ENCODE measurements around the gene MYO9A. TPM values are rescaled to one million over a fixed set of nuclear protein-coding genes. Genes with fewer than 3 reads are reported as not detected.

Gene MYO9A
- total and polyA plus RNA-seq, 2 donors (not counting 1 experiment from before 2014, with no cell fraction given) = 6.2 to 66.1 TPM

DNA sequence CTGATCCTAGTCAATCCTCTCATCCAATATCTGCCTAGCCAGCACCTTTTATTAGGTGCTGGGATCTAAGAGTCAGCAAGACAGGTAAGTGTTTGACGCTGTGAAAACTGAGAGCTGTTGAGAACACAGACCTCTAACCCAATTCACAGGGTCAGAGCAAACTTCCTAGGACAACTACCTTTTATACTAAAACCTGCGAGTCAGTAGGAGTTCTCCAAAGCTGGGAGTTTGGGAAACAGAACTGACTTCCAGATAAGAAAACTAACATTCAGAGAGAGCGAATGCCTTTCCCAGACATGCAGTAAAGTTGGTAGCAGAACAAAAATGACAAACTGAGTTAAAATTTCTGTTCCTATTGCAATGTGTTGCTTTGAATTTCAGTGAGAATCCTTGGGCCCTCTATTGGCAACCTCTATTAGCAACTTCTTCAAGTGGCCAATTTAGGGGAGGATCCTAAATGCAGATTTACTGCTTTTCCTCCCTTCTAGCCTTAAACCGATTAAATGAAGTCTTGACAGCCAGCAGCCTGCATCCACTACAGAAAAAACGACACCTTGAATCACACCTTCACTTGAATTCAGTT, 296.3 kb downstream of the MYO9A start:
- H3K4me3 Mint-ChIP-seq = no peak overlapping the region
- no peak overlapping the region for H3K27ac Mint-ChIP-seq
- no peak for ATAC-seq (ENCODE audit: low read depth)
- Histone ChIP-seq H3K9me3 (ENCODE audit: control extremely low read depth in 1 of 3, control insufficient read depth in 2 of 3, insufficient read depth in 1 of 3, low read length in 2 of 3) (peaks cover 2 to 29% (median 20%) of the 10 kb centered on the region in 3 donors), H3K27me3 (replicated peaks in 1 of 4; ENCODE audit: control extremely low read depth in 1 of 4, control insufficient read depth in 3 of 4, insufficient read depth in 4 of 4, low read length in 3 of 4) (no peaks in the 10 kb centered on the region), H2AFZ (ENCODE audit: insufficient read depth, low read depth, low read length, poor library complexity, severe bottlenecking) (no peak overlapping the region), H3K9ac (ENCODE audit: low read length) (no peak overlapping the region), H3K79me2 (ENCODE audit: control insufficient read depth, insufficient read depth, low read length) (no peaks in the 10 kb centered on the region), H3K36me3 (replicated peaks in 1 of 2; ENCODE audit: control extremely low read depth in 1 of 2, control insufficient read depth in 1 of 2, extremely low read depth in 1 of 2, insufficient read depth in 2 of 2, low read length in 1 of 2) (peaks cover 2 to 11% of the 10 kb centered on the region in 2 experiments), H3K4me1 (ENCODE audit: control insufficient read depth in 2 of 2, insufficient read depth in 2 of 2, low read length in 2 of 2) (no peaks in the 10 kb centered on the region), H3K4me3 (ENCODE audit: control extremely low read depth in 1 of 5, extremely low read depth in 1 of 5, insufficient read depth in 1 of 5, low read depth in 2 of 5, low read length in 4 of 5) (no peak overlapping the region), H4K20me1 (ENCODE audit: control insufficient read depth, insufficient read depth, low read length, poor library complexity, severe bottlenecking) (no peaks in the 10 kb centered on the region), H3K4me2 (replicated peaks; ENCODE audit: low read depth, low read length, poor library complexity, severe bottlenecking) (no peak overlapping the region), H3K27ac (ENCODE audit: low read length in 2 of 2) (no peak overlapping the region)
- POLR2A ChIA-PET = no interaction called here
- peaks cover 25% of the 10 kb centered on the region for H3K9me3 Mint-ChIP-seq (ENCODE audit: insufficient read depth)
- CTCF ChIA-PET = no interaction called here
- no CpG with 5 or more reads among the region's 5 CpGs for WGBS (ENCODE audit: insufficient coverage)
- intact Hi-C loops (cut with micrococcal nuclease) = no loop called here
- TF ChIP-seq EZH2 (IDR thresholded peaks at IDR 0.05; ENCODE audit: borderline replicate concordance, insufficient read depth, low read depth, low read length, poor library complexity, severe bottlenecking) = no peak
- TF ChIP-seq, protein P1, sequence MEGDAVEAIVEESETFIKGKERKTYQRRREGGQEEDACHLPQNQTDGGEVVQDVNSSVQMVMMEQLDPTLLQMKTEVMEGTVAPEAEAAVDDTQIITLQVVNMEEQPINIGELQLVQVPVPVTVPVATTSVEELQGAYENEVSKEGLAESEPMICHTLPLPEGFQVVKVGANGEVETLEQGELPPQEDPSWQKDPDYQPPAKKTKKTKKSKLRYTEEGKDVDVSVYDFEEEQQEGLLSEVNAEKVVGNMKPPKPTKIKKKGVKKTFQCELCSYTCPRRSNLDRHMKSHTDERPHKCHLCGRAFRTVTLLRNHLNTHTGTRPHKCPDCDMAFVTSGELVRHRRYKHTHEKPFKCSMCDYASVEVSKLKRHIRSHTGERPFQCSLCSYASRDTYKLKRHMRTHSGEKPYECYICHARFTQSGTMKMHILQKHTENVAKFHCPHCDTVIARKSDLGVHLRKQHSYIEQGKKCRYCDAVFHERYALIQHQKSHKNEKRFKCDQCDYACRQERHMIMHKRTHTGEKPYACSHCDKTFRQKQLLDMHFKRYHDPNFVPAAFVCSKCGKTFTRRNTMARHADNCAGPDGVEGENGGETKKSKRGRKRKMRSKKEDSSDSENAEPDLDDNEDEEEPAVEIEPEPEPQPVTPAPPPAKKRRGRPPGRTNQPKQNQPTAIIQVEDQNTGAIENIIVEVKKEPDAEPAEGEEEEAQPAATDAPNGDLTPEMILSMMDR (IDR thresholded peaks at IDR 0.05) = no peak
- DNase-seq = no peak
- no peaks in the 10 kb centered on the region for H3K27me3 Mint-ChIP-seq
- no peaks in the 10 kb centered on the region for H3K4me1 Mint-ChIP-seq

DNA sequence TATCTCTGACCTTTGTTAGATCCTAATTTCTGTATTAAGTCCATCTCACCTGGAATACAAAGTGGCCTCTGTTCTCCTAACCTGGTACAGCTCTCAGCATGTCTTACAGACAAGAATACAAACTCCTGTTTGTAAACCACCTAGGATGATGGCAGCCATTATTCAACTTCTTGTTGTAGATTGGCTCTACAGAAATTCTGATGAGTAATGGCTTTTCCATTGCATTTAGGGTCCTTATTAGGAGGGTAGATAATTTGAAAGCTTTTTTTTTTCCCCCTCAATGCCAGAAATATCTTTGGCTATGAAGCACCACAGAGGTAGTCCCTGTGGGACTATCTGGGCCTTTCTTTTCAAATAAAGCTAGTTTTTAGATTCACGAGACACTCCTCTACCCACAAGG, 297.8 kb downstream of the MYO9A start:
- H3K4me1 Mint-ChIP-seq = no peaks in the 10 kb centered on the region
- CTCF ChIA-PET = no interaction called here
- H3K27me3 Mint-ChIP-seq = no peaks in the 10 kb centered on the region
- H4K20me1 ChIP-seq (ENCODE audit: control insufficient read depth, insufficient read depth, low read length, poor library complexity, severe bottlenecking) = no peaks in the 10 kb centered on the region
- H3K9ac ChIP-seq (ENCODE audit: low read length) = no peak overlapping the region
- H3K27ac ChIP-seq (ENCODE audit: low read length in 2 of 2) = no peak overlapping the region
- no peak overlapping the region for H3K4me3 ChIP-seq (ENCODE audit: control extremely low read depth in 1 of 5, extremely low read depth in 1 of 5, insufficient read depth in 1 of 5, low read depth in 2 of 5, low read length in 4 of 5)
- H3K36me3 ChIP-seq (replicated peaks in 1 of 2; ENCODE audit: control extremely low read depth in 1 of 2, control insufficient read depth in 1 of 2, extremely low read depth in 1 of 2, insufficient read depth in 2 of 2, low read length in 1 of 2) = peaks cover 0 to 4% of the 10 kb centered on the region in 2 experiments
- no peak for TF ChIP-seq EZH2 (IDR thresholded peaks at IDR 0.05; ENCODE audit: borderline replicate concordance, insufficient read depth, low read depth, low read length, poor library complexity, severe bottlenecking)
- TF ChIP-seq, protein P1 (IDR thresholded peaks at IDR 0.05) = no peak
- no CpG with 5 or more reads among the region's 1 CpG for WGBS (ENCODE audit: insufficient coverage)
- peaks cover 2 to 29% (median 20%) of the 10 kb centered on the region in 3 donors for H3K9me3 ChIP-seq (ENCODE audit: control extremely low read depth in 1 of 3, control insufficient read depth in 2 of 3, insufficient read depth in 1 of 3, low read length in 2 of 3)
- H3K4me2 ChIP-seq (replicated peaks; ENCODE audit: low read depth, low read length, poor library complexity, severe bottlenecking) = no peak overlapping the region
- peaks cover 25% of the 10 kb centered on the region for H3K9me3 Mint-ChIP-seq (ENCODE audit: insufficient read depth)
- DNase-seq = no peak
- no peak for ATAC-seq (ENCODE audit: low read depth)
- H3K4me1 ChIP-seq (ENCODE audit: control insufficient read depth in 2 of 2, insufficient read depth in 2 of 2, low read length in 2 of 2) = no peaks in the 10 kb centered on the region
- no peak overlapping the region for H2AFZ ChIP-seq (ENCODE audit: insufficient read depth, low read depth, low read length, poor library complexity, severe bottlenecking)
- no peaks in the 10 kb centered on the region for H3K27me3 ChIP-seq (replicated peaks in 1 of 4; ENCODE audit: control extremely low read depth in 1 of 4, control insufficient read depth in 3 of 4, insufficient read depth in 4 of 4, low read length in 3 of 4)
- no peak overlapping the region for H3K27ac Mint-ChIP-seq
- no peaks in the 10 kb centered on the region for H3K79me2 ChIP-seq (ENCODE audit: control insufficient read depth, insufficient read depth, low read length)
- POLR2A ChIA-PET = no interaction called here
- no peak overlapping the region for H3K4me3 Mint-ChIP-seq
- intact Hi-C loops (cut with micrococcal nuclease) = no loop called here

Measured in B cell (primary cell).